Measurements from ENCODE around the gene THRB.
A peak's percentile ranks its signal among the peaks of the same experiment; 100 is the strongest.
"Not testable (repeated sequence)": the region's sequence is repeated elsewhere in the genome, so short reads cannot be mapped to it uniquely, and the experiment has no call there.

The THRB gene

DNA sequence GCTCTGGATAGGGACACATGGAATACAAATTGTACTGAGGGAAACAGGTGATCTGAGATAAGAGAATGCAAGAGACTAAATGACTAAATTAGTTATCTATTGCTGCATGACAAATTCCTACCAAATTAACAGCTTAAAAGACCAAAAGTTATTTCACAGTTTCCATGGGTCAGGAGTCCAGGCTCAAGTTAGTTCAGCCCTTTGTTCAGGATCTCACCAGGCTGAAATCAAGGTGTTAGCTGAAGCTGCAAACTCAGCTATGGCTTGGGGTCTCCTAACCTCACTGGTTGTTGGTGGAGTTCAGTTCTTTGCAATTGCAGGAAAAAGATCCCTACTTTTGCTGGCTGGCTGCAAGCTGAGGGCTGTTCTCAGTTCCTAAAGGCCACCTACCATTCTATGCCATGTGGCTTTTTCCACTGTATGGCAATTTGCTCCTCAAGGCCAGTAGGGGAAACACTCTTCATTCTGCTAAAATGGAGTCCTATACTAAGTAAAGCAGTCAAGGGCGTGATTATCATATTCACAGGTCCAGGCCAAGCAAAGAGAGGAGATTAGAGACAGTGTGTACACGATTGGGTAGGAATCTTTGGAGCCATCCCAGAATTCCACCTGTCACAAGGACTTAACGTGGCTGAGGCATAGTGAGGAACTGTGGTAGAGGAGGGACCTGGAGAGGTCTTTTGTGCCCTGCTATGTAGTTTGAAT, 53.7 kb downstream of the THRB start:
- no peak for DNase-seq

DNA sequence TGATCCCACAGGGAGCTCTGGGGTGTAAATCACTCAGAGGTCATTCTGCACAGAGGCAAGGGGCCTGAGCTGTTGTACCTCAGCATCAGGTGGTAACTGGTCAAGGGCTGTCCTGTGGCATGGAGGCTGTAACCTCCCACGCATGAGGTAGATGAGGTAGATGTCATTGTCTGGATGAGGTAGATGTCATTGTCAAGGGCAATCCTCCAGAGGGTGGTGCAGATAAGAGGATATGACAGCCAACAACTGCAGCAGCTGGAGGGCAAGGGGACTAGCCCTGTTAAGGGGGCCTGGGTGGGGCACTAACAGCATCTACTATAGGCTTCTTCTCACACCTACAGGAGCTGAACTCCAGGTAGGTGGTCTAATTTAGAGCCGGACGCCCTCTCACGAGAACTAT, 55.6 kb downstream of the THRB start:
- DNase-seq = no peak

DNA sequence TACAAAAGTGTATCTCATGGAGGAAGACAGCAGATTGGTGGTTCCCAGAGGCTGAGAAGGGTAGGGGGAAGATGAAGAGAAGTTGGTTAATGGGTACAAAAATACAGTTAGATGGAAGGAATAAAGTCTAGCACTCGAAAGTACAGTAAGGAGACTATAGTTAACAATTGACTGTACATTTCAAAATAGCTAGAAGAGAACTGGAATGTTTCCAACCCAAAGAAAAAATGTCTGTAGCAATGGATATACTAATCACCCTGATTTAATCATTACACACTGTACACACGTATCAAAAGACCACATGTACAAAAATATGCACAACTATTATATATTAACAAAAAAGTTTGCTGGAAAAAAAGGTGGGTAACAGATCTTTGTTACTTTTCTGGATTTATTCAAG, 57.3 kb downstream of the THRB start:
- DNase-seq = no peak

DNA sequence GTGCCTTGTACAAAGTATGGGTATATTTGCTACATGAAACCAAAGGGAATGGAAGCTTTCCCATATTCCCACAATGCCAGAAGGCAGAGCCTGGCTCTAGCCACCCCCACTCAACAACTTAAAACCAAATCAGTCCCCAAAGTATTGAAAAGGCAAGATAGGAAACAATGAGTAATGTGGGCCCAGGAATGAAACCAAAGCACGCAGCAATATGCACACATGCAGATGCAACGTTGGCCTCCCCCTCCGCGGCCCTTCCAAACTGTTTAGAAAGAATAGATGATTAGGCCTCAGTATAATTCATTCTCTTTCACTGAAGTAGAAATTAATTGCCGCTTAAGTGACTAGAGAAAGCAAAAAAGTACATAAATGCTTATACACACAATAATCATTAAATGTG, 59.1 kb downstream of the THRB start:
- no peak for DNase-seq

DNA sequence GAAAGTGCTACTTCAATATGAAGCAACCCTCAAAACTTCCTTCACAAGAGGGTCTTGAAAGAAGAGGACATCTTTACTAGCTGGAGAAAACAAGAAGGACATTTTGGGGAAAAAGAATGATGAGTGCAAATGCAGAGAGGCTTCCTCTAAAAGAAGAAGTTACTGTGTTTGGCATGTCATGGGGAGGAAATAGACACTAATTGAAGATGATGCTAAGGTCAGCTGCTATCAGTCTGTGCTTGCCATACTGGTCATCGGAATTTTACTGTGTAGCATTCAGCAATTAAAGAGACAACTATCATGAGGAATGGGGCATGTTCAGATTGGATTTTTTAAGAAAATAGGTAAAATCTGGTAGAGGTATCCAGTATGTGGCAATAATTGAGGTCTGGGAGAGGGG, 60.0 kb downstream of the THRB start:
- DNase-seq = no peak

DNA sequence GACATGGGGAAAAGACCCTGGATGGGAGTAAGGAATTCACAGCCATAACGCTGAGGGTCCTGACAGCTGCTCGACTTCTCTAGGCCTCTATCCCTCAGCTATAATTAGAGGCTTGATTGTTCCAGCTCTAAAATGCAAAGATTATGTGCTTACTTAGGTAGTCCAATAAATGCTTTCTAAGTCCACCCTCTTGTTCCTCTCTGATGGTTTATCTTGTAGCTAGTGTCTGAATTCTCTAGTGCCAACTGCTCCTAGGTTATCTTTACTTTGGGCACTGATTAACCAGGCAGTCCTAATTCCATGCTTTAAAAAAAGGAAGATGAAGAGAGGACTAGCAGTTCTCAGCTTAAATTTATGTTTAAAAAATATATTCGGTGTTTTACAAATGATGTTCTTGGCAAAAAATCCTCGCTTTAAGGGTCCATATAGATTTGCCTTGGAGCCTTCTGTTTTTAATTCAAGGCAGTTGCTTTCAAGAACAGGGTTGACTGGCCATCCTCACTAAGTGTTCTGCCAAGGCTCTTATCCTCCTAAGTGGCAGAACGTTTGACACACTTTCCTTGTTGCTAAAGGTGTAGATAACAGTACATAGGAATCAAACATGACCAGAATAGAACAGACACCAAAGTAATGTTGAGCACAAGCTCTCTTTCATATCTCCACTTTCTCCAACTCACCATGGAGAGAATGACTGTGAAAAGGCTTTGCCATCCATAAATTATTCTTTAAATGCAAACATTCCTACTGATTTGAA, 60.6 kb downstream of the THRB start:
- DNase-seq = no peak

DNA sequence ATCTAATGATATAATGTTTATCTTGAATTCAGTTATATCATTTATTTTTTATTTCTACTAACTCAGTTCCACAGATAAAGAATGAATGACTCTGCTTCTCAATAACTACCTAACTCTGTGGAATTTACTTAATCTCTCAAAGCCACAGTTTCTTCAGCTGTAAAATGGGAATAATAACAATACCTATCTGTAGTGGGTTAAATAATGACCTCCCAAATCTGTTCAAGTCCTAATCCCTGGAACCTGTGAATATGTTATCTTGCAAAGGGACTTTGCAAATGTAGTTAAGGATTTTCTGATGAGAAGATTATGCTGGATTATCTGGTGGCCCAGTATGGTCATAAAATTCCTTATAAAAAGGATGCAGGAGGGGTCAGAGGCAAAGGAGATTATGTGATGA, 61.7 kb downstream of the THRB start:
- DNase-seq = no peak

DNA sequence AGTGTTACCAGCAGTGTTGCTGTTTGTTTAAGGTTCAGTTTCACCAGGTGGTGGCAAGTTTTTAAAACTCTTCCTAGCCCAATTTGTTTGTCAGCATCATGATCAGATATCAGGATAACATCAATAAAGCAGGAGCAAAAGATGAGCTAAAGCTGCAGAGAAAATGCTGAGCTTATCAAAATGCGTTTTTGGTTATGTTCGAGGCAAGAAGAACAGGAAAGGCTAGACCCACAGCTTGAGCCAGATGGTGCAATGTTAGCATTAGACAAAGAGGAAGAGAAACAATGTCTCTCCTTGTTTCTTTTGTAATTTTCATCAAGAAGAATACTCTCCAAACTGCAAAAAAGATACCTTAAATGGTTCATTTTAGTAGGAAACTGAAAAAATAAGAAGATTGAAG, 66.2 kb downstream of the THRB start:
- no peak for DNase-seq

DNA sequence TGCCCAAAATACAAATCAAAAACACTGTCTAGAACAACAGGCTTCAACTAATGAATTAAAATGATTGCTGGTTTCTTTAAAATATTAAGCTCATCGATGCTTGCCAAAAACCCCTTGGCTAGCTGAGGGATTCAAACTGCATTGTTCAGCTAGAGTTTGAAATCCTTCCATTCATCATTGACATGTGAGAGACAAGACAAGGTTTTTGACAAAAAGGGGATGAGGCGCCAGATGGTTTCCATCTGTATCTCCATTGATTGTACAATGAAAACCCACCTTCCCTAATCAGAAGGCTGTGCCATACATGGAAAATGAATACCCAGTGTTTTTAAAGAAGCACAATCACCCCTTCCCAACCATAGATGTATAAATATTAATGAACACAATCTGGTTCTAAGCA, 67.8 kb downstream of the THRB start:
- no peak for DNase-seq

DNA sequence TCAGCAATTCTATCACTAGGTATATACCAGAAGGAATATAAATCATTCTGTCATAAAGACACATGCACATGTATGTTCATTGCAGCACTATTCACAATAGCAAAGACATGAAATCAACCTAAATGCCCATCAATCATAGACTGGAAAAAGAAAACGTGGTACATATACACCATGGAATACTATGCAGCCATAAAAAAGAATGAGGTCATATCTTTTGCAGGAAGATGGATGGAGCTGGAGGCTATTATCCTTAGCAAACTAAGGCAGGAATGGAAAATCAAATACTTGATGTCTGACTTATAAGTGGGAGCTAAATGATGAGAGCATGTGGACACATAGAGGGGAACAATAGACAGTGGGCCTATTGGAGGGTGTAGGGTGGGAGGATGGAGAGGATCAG, 73.8 kb downstream of the THRB start:
- DNase-seq = not testable (repeated sequence)

DNA sequence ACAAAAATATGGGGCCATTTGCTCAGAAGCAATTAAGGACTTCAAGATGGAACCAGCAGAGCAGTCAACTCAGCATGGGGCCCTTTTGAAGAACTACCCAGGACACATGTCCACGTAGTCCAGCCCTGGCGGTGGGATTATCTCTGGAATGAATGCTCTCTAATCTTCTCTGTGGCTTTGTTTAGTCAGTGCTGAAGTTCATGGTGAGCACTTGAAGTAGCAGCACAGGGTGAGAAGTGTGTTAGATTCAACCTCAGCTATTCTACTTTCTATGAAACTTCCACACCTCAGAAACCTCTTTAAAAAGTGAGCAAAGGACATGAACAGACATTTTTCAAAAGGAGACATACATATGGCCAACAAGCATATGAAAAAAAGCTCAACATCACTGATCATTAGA, 74.4 kb downstream of the THRB start:
- DNase-seq = no peak

DNA sequence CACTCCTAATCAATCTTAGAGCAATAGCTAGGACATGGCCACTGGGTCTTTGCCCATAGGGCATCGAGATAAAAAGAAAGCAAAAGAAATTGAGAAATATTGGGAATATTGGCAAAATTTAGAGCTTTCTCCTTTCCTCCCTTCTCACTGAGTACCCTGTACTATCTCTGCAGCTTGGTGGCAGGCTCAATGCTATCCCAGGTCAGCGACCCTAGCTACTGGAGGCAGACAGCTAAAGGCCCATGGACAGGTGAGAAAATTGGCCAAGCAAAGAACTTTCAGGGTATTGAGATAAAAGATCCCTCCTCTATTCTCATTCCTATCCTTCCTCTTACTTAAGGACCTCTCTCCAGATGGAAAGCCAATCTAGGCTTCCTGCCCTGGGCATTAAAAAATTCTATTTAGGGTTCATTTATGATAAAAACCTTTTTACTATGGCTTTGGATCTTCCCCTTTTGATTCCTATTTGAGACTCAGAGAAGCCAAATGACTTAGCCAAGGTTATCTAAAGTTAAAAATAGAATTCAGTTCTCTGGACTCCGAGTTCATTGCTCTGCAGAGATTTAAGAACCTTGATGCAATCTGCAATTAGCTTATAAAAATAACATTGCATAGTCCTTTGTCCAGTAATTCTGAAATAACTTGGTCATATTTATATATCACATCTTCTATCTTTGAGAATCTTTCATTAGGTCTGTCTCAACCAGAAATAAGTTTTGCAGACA, 75.4 kb downstream of the THRB start:
- DNase-seq = no peak

DNA sequence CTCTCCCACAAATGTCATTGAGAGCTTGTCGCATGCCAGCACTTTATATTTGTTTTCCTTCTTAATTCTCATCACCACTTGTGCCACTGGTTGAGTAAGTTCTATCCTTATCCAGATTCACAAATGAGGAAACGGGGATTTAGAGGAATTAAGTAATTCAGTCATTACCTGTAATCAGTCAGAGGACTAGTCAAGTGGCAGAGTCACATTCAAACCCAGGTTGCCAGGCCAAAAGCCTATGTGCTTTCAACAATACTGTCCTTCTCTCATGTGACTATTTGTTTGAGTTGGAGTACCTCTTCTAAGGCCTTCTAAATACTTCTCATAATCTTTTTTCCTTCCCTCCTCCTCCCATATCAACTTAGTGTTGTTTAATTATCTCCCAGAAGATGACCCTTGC, 76.9 kb downstream of the THRB start:
- DNase-seq = no peak

DNA sequence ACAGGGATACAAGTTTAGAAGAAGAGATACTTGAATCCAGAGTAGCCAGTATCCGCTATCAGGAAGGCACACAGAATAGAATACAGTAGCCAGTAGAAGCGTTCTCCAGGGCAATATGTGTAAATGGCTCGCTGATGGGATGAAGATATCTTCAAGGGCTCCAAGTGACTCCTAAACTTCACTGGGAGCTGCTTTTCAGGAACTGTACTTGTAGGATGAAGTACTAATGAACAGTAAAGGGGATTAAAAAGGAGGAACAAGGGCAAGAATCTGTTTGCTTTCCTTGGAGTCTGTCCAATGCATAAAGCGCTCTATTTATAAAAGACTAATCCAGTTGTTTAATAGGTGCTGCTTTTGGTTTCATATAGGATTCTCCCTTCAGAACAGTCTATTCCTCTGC, 78.4 kb downstream of the THRB start:
- DNase-seq = no peak

DNA sequence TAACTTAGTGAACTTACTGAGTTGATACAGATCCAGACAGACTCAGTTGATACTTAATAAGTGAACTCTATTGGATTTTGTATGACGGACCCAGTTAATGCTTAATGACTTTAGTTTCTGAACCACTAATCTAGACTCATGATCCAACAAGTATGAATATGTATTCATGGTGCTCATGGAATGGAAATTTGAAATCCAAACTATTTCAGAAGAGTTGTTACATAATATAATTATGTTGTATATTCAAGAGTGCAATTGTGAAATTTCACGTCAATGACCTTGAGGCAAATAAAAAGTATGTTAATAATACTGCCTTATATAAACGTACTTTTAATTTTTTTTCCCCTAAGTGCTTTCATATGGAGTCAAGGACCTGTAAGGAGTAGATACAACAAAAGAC, 78.8 kb downstream of the THRB start:
- DNase-seq = no peak

DNA sequence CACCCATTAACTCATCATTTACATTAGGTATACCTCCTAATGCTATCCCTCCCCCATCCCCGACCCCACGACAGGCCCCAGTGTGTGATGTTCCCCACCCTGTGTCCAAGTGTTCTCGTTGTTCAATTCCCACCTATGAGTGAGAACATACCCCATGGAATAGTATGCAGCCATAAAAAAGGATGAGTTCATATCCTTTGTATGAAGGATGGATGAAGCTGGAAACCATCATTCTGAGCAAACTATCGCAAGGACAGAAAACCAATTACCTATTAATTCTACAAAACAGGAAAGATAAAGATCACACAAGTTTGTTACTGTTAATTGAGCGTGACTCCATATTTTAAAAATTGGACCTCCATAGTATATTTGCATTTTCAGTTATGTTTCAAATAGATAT, 81.0 kb downstream of the THRB start:
- not testable (repeated sequence) for DNase-seq

DNA sequence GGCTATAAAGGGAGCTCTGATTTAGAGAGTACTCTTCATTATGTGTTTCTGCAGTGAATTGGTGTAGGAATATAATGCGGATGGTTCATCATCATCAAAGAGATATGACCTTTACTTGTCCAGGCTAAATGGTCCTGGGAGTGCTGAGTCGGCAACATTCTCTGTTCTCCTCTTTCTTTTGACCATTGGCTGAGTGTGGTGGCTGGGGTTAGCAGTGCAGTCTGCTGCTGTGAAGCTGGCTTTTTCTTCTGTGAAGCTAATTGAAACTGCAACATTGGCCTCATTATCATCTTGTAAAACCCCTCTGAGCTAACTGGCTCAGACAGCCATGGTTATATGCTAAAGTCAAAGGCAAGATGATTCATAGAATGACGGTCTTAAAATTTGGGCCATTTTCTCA, 83.8 kb downstream of the THRB start:
- DNase-seq = peak; percentile 65

DNA sequence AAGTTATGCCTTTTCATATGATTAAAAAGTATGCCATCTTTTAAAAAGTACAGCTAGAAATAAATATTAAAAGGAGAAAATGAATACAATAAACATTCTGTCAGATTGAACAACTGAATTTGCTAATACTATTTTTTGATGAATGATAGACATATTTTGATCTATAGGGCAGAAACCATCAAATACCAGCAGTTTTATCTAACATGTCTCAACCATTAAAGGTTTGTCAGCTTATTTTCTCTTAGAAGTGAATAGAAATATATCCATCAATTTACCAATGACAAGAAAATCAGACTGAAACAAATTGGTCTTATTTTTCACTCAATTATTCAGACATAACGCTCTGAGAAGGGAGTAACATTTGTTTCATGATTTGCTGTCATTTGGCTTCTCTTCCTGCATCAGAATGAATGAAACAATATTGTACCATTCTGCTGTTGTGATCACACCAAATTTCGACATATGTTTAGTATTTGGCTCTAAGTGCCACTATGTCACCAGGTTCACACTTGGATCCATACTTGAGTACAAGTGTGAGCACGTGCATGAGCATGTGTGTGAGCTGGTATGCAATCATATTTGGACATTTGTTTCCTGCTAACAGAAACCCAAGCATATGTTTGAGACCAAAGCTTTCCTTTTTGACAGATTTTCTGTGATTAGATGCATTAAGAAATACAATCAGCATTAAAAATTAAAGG, 86.5 kb downstream of the THRB start:
- no peak for DNase-seq

DNA sequence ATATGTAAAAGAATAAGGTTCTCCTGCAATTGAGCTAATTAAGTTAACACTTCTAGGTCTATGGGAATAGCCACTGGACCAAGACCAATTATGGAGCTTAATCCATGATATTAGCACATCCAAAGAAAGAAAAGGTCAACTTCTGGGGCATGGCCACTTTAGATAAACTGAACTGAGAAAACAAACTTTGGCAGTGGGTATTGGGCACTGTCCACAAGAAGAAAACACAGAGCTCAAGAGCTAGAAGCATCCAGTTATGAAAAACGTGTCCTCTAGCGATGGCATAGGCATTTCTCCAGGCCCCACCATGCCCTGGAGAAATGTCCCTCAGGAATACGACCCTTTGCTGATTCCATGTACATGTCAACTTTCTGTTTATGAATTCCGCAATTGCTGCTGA, 87.8 kb downstream of the THRB start:
- no peak for DNase-seq

DNA sequence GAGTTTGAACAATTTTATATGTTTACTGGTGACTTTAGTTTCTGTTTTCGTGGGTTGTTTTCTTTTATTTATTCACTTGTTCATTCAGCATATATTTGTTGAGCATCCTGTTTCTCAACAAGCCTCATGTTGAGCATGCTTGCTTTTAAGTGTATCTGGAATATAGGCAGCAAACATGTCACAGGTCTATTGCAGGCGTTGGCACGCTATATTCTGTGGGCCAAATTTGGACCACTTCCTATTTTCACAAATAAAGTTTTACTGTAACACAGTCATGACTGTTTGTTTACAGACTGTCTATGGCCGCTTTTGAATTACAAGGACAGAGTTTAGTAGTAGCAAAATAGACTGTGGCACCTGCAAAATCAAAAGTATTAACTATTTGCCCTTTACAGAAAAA, 89.6 kb downstream of the THRB start:
- no peak for DNase-seq

DNA sequence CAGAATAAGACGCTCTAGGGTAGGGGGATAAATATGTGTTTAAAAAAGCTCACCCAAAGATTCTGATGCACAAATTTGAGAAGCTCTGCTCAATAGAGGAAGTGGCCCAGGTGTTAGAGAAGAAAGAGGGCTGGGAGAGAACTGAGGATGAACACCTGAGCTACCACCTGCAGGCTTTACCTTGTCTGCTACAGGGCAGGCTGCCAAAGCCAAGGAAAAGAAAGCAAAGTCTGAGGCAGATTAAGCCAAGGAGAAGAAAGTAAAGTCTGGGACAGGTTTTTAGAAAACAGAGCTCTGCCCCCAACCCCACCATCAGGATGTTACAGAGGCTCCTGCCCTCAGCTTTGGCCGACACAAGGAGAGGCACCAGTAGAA, 92.9 kb downstream of the THRB start:
- DNase-seq = no peak

DNA sequence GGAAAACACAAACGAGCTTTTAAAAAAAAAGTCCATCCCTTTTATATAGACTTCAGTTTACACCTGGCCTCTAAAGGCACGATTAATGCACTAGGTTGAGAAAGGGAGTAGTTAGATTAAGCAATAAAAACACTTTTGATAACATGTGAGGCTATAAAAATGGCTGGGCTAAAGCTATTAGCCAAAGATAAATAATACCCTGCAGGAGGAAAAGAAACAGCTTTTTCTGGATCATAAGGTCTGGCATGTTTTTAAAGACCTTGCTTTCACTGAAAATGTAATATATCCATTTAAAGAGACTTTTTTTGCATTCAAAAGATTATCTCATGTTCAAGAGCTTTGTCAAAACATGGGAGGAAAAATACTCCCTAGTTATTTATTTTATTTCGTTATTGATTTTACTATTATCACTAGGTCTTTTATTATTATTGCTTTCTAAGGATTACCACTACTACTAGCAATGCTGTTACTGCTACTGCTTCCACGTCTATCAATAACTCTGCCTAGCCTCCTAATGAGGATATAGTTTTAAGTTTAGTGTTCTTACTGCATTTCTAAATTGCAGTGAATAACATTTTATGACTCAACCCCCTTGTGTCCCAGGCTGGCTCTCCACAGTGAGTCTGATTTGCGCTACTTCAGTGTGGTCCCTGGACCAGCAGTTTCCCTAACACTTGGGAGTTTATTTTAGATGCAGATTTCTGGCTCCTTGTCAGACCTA, 93.4 kb downstream of the THRB start:
- no peak for DNase-seq

DNA sequence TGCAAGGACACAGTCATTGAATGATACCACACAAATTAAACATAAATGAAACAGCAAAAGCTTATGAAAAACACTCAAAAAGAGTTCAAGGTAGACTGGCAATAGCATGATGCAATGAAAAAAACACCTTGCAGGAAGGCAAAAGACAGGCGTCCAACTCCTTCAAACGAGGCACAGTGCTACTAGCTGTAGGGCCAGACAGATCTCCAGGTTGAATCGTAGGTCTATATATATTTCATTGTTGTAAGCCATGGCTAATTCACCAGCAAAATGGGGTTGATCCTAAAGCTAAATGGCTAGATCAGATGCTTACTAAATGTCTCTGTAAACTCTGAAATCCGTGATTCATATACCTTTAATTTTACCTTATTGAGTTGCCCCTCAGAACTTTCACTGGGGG, 94.2 kb downstream of the THRB start:
- DNase-seq = no peak

All from islet precursor cell (in vitro differentiated cells).